GM23338 (cell line): ENCODE results near the gene OSBPL3. TPM values are rescaled to one million over a fixed set of nuclear protein-coding genes. Genes with fewer than 3 reads are reported as not detected.

ENCODE experiments used
- ATAC-seq: fragments of 200-7000 bp; cut with Tn5 transposase; 3 replicates; pipeline ENCODE4 v1.9.1; 2020
- DNase-seq: peaks from one replicate; pipeline ENCODE4 v3.0.0-alpha.2; 2015; ENCODE audit warnings: low spot score
- H2AFZ ChIP-seq: fragments of 200-600 bp; sonication (generic); 2 replicates; pipeline ENCODE4 v1.8.0; 2016; ENCODE audit warnings: antibody characterized with exemption, mild to moderate bottlenecking, moderate library complexity
- H3F3A ChIP-seq: fragments of 200-600 bp; sonication (generic); replicated peaks from 2 replicates; pipeline ENCODE4 v1.8.0; 2017; ENCODE audit warnings: antibody characterized with exemption, mixed run types, low read depth
- H3K27ac ChIP-seq: fragments of 200-600 bp; sonication (generic); 2 replicates; pipeline ENCODE4 v1.6.1; 2016; ENCODE audit warnings: low read depth
- H3K27me3 ChIP-seq: fragments of 200-600 bp; sonication (generic); 2 replicates; pipeline ENCODE4 v1.8.0; 2016; ENCODE audit warnings: mild to moderate bottlenecking, mixed run types, moderate library complexity; ENCODE audit not compliant: insufficient read depth
- H3K36me3 ChIP-seq: fragments of 200-600 bp; sonication (generic); 2 replicates; pipeline ENCODE4 v1.8.0; 2016; ENCODE audit warnings: mild to moderate bottlenecking; ENCODE audit not compliant: insufficient read depth
- H3K4me1 ChIP-seq: fragments of 200-600 bp; sonication (generic); 2 replicates; pipeline ENCODE4 v1.8.0; 2016; ENCODE audit warnings: mild to moderate bottlenecking, moderate library complexity; ENCODE audit not compliant: insufficient read depth
- H3K4me2 ChIP-seq: fragments of 200-600 bp; sonication (generic); 2 replicates; pipeline ENCODE4 v1.7.1; 2017; ENCODE audit warnings: mixed run types
- H3K4me3 ChIP-seq: fragments of 200-600 bp; sonication (generic); 2 replicates; pipeline ENCODE4 v1.6.1; 2016; ENCODE audit warnings: mixed run types
- H3K79me2 ChIP-seq: fragments of 200-600 bp; sonication (generic); replicated peaks from 2 replicates; pipeline ENCODE4 v1.8.0; 2017; ENCODE audit warnings: mild to moderate bottlenecking; ENCODE audit not compliant: insufficient read depth
- H3K9me2 ChIP-seq: fragments of 200-600 bp; sonication (generic); 2 replicates; pipeline ENCODE4 v1.8.0; 2017; ENCODE audit not compliant: insufficient read depth
- H4K20me1 ChIP-seq: fragments of 200-600 bp; sonication (generic); replicated peaks from 2 replicates; pipeline ENCODE4 v1.8.0; 2017; ENCODE audit warnings: mild to moderate bottlenecking; ENCODE audit not compliant: insufficient read depth
- H3K27ac Mint-ChIP-seq: 2 replicates; pipeline ENCODE4 v1.8.0; 2020; ENCODE audit warnings: inconsistent platforms, mild to moderate bottlenecking, moderate library complexity, mixed read lengths
- H3K27me3 Mint-ChIP-seq: 3 replicates; pipeline ENCODE4 v1.8.0; 2022; ENCODE audit warnings: low read depth, mild to moderate bottlenecking, moderate library complexity, mixed read lengths, inconsistent platforms; ENCODE audit not compliant: insufficient read depth, poor library complexity
- H3K36me3 Mint-ChIP-seq: 3 replicates; pipeline ENCODE4 v1.8.0; 2021; ENCODE audit warnings: low read depth, mild to moderate bottlenecking, inconsistent platforms, moderate library complexity, mixed read lengths
- H3K4me1 Mint-ChIP-seq: 3 replicates; pipeline ENCODE4 v1.8.0; 2020; ENCODE audit warnings: mild to moderate bottlenecking, inconsistent platforms, mixed read lengths
- H3K4me3 Mint-ChIP-seq: 3 replicates; pipeline ENCODE4 v1.8.0; 2021; ENCODE audit warnings: moderate library complexity, mild to moderate bottlenecking, inconsistent platforms, mixed read lengths
- H3K9me3 Mint-ChIP-seq: 3 replicates; pipeline ENCODE4 v1.8.0; 2020; ENCODE audit warnings: moderate library complexity, mild to moderate bottlenecking, inconsistent platforms, mixed read lengths
- ETS1 ChIP-seq: IDR thresholded peaks from 2 replicates; pipeline ENCODE4 v1.6.1; 2016; ENCODE audit warnings: antibody characterized with exemption
- EZH2 ChIP-seq: fragments of 200-600 bp; sonication (generic); IDR thresholded peaks from one replicate; pipeline ENCODE4 v1.8.0; 2017; ENCODE audit warnings: antibody characterized with exemption, mild to moderate bottlenecking, low read depth; ENCODE audit not compliant: unreplicated experiment
- EZH2phosphoT487 ChIP-seq: fragments of 200-600 bp; sonication (generic); IDR thresholded peaks from one replicate; pipeline ENCODE4 v1.8.1; 2018; ENCODE audit warnings: antibody characterized with exemption; ENCODE audit not compliant: unreplicated experiment
- JUNB ChIP-seq: IDR thresholded peaks from one replicate; pipeline ENCODE4 v1.6.1; 2016; ENCODE audit warnings: antibody characterized with exemption; ENCODE audit not compliant: unreplicated experiment
- POLR2AphosphoS5 ChIP-seq: IDR thresholded peaks from 2 replicates; pipeline ENCODE4 v1.6.1; 2016; ENCODE audit warnings: antibody characterized with exemption, low read depth
- STAT1 ChIP-seq: IDR thresholded peaks from one replicate; pipeline ENCODE4 v1.6.1; 2016; ENCODE audit warnings: antibody characterized with exemption; ENCODE audit not compliant: unreplicated experiment
- ZNF114 ChIP-seq: fragments of 250-450 bp; sonication (Bioruptor Pico); IDR thresholded peaks from 2 replicates; pipeline ENCODE4 v1.5.0; 2020; ENCODE audit warnings: mild to moderate bottlenecking, moderate library complexity
- ZNF331 ChIP-seq: fragments of 250-450 bp; sonication (Bioruptor Pico); IDR thresholded peaks from 2 replicates; pipeline ENCODE4 v1.5.0; 2020; ENCODE audit warnings: low read depth, mild to moderate bottlenecking, moderate library complexity
- ZNF462 ChIP-seq: fragments of 250-450 bp; sonication (Bioruptor Pico); IDR thresholded peaks from 2 replicates; pipeline ENCODE4 v1.5.0; 2020; ENCODE audit warnings: mild to moderate bottlenecking, moderate library complexity
- polyA plus RNA-seq: library from polyadenylated mRNA; unstranded; fragments of >200 nt; fragmentation: Nextera tagmentation; extraction: Ambion mirVana; gene quantifications from 2 replicates; pipeline ENCODE4 v1.2.1, GENCODE V29; 2016
- total RNA-seq: library from RNA; depleted of rRNA; stranded (reverse); fragments of >200 nt; shearing (Covaris generic); gene quantifications from 2 replicates; pipeline ENCODE4 v1.2.3, GENCODE V29; 2014

OSBPL3 gene
- total and polyA plus RNA-seq, 2 experiments from 2014 or later: 7.2 to 15.7 TPM

- TF ChIP-seq ETS1: no peak
- no peak for TF ChIP-seq ZNF114 (CRISPR knock-in tag)
- TF ChIP-seq POLR2AphosphoS5: no peak
- no peak for TF ChIP-seq ZNF331 (CRISPR knock-in tag)
- no peak for TF ChIP-seq EZH2
- no peak for TF ChIP-seq STAT1
- TF ChIP-seq ZNF462 (CRISPR knock-in tag): no peak
- TF ChIP-seq EZH2phosphoT487: no peak
Measured at GRCh38 chr7:24922099-24922773, 57.7 kb downstream of the OSBPL3 start (continued).

GRCh38 chr7:24921362-24921679 is 58.7 kb downstream of the OSBPL3 start:
- Mint-ChIP-seq H3K4me3 (no peak overlapping the region), H3K9me3 (no peaks in the 10 kb centered on the region), H3K27me3 (no peaks in the 10 kb centered on the region), H3K27ac (no peak overlapping the region), H3K4me1 (peaks cover 44% of the 10 kb centered on the region), H3K36me3 (no peaks in the 10 kb centered on the region)
- H3K4me3 ChIP-seq: no peak overlapping the region
- H3K27me3 ChIP-seq: no peaks in the 10 kb centered on the region
- ATAC-seq (no peak), DNase-seq (no peak)
- H3K27ac ChIP-seq: no peak overlapping the region
- H2AFZ ChIP-seq: no peak overlapping the region
- H3K4me2 ChIP-seq: no peak overlapping the region
- no peaks in the 10 kb centered on the region for H3K9me2 ChIP-seq
- peaks cover 11% of the 10 kb centered on the region for H3K4me1 ChIP-seq
- no peaks in the 10 kb centered on the region for H3F3A ChIP-seq
- no peaks in the 10 kb centered on the region for H4K20me1 ChIP-seq
- H3K79me2 ChIP-seq: peaks cover 15% of the 10 kb centered on the region; the same call in 1 of the 2 replicates
- no peaks in the 10 kb centered on the region for H3K36me3 ChIP-seq
- TF ChIP-seq JUNB (no peak), ZNF114 (CRISPR knock-in tag) (no peak), ETS1 (no peak)
